BLaER1 treated with 17β-estradiol and CSF1 and Interleukin-3, amounts not matched to agents 10 nM and 100 nM (cell line): ENCODE results near the gene TM6SF1.
"Not testable (repeated sequence)": the region's sequence is repeated elsewhere in the genome, so short reads cannot be mapped to it uniquely, and the experiment has no call there.

ENCODE experiments used
- H3K27ac ChIP-seq, 11 experiments: shearing (Covaris generic); formaldehyde crosslinking; 2 replicates each; pipeline ENCODE4 v1.8.1; 2022
- H3K27me3 ChIP-seq, 11 experiments: shearing (Covaris generic); formaldehyde crosslinking; 2 replicates each; pipeline ENCODE4 v1.8.1; 2022
- H3K36me3 ChIP-seq, 11 experiments: shearing (Covaris generic); formaldehyde crosslinking; 2 replicates each; pipeline ENCODE4 v1.8.1; 2022
- H3K4me1 ChIP-seq, 10 experiments: shearing (Covaris generic); formaldehyde crosslinking; 2 replicates each; pipeline ENCODE4 v1.8.1; 2022
- H3K4me2 ChIP-seq, 11 experiments: shearing (Covaris generic); formaldehyde crosslinking; 2 replicates each; pipeline ENCODE4 v1.8.1; 2022
- H3K4me3 ChIP-seq, 10 experiments: shearing (Covaris generic); formaldehyde crosslinking; 2 replicates each; pipeline ENCODE4 v1.8.1; 2022
- H3K9ac ChIP-seq, 11 experiments: shearing (Covaris generic); formaldehyde crosslinking; 2 replicates each; pipeline ENCODE4 v1.8.1; 2022
- H3K9me3 ChIP-seq, 11 experiments: shearing (Covaris generic); formaldehyde crosslinking; replicated peaks in 1 of 11; 2 replicates each; pipeline ENCODE4 v1.8.1; 2022
- H4K20me1 ChIP-seq, 11 experiments: shearing (Covaris generic); formaldehyde crosslinking; 2 replicates each; pipeline ENCODE4 v1.8.1; 2022
- Cebpa-rat ChIP-seq, 11 experiments: shearing (Covaris generic); IDR thresholded peaks; 2 replicates each; pipeline ENCODE4 v1.8.1; 2022

TM6SF1 gene

DNA sequence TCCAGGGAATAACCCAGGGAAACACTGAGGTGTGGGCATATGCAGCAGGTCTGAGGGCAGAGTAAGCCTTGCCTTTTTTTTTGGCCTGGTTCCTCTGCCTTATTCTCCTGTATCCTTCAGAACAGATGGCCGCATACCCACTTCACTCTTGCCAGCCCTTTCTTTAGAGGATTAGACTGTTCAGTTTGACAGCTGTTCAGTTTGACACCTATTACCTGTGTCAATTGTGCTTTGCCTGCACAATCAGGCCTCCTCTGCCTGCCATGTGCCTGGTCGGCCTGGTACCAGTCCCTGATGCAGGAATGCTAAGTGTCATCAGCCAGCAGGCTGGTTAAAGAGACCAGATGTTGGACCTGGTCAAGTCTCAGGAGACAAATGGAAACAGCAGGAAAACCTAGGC lies 22.3 kb downstream of the TM6SF1 start:
- no peak for TF ChIP-seq Cebpa-rat (IDR thresholded peaks at IDR 0.05)
- H3K36me3 ChIP-seq = peaks cover 52 to 100% (median 81%) of the 10 kb centered on the region in 11 experiments
- no peak overlapping the region for H3K9ac ChIP-seq
- H3K27ac ChIP-seq = no peak overlapping the region
- H3K27me3 ChIP-seq = no peaks in the 10 kb centered on the region
- no peak overlapping the region for H3K4me2 ChIP-seq
- H3K9me3 ChIP-seq = no peaks in the 10 kb centered on the region
- H3K4me3 ChIP-seq = no peak overlapping the region
- H3K4me1 ChIP-seq = no peaks in the 10 kb centered on the region
- H4K20me1 ChIP-seq = no peaks in the 10 kb centered on the region

DNA sequence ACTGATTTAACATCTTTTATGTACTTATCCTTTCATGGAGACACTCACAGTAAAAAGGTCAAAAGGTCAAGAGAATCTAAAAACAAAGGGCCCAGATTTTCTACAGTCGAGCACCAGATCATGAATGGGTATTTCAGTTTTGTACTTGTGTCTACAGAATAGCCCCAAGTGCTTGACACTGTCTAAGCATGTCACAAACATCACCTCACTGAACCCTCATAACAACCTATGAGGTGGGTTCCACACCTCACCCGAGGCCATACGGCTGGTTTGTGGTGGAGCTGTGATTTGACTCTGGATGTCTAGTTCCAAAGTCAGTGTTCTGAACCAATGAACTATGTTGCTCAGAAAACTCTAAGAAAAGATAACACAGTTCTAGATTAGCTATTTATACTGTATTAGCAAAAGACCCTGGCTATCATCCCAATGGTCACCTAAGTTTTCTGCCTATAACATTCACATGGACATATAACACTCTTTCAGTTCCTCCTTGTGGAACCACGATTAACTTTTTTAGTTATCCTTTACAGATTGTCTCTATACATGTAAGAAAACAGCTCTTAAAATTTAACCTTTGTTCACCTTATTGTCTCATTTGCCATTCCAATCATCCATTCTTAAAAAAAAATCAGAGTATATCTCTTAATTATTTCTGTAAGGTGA lies 25.5 kb downstream of the TM6SF1 start:
- Histone ChIP-seq H3K4me1 (no peaks in the 10 kb centered on the region), H3K4me3 (no peak overlapping the region), H3K9me3 (no peaks in the 10 kb centered on the region), H3K4me2 (no peak overlapping the region), H3K27ac (no peak overlapping the region), H4K20me1 (no peaks in the 10 kb centered on the region), H3K27me3 (no peaks in the 10 kb centered on the region), H3K36me3 (peaks cover 74 to 99% (median 86%) of the 10 kb centered on the region in 11 experiments), H3K9ac (no peak overlapping the region)
- TF ChIP-seq Cebpa-rat (IDR thresholded peaks at IDR 0.05) = no peak

DNA sequence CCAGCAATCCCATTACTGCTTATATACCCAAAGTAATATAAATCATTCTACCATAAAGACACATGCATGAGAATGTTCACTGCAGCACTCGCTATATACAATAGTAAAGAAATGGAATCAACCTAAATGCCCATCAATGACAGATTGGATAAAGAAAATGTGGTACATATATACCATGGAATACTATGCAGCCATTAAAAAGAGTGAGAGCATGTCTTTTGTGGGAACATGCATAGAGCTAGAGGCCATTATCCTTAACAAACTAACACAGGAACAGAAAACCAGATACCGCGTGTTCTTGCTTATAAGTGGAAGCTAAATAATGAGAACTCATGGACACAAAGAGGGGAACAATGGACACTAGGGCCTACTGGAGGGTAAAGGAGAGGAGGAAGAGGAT lies 34.7 kb downstream of the TM6SF1 start:
- H3K4me1 ChIP-seq, H3K4me2 ChIP-seq, H3K27me3 ChIP-seq, H4K20me1 ChIP-seq, H3K27ac ChIP-seq, H3K9ac ChIP-seq, H3K4me3 ChIP-seq: not testable (repeated sequence)
- Histone ChIP-seq H3K36me3 (peaks cover 47 to 100% (median 89%) of the 10 kb centered on the region in 11 experiments), H3K9me3 (peaks cover 0 to 15% (median 4%) of the 10 kb centered on the region in 11 experiments; a peak in 9 of 22 replicates)

DNA sequence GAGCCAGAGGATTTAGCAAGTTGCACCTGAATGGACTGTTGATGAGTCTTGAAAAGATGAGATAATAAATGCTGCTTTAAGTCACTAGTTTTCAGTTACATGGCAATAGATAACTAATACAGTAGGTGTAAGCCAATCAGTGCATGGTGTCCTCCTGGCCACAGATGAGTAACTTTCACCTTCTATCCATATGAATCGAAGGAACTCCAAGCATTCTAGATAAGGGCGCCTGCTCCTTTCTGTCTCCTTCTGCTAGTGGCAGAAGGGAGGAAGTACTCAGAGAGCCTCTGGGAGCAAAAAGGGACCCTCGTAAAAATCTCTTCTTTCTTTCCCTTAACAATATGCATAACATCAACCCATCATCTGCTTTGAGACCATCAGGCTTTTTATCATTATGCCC lies 37.3 kb downstream of the TM6SF1 start:
- Histone ChIP-seq H3K36me3 (peaks cover 72 to 100% (median 94%) of the 10 kb centered on the region in 11 experiments), H4K20me1 (0 out of 22 replicates have a peak, but pooled peaks cover 0 to 3% (median 0%) of the 10 kb centered on the region in 11 experiments)

DNA sequence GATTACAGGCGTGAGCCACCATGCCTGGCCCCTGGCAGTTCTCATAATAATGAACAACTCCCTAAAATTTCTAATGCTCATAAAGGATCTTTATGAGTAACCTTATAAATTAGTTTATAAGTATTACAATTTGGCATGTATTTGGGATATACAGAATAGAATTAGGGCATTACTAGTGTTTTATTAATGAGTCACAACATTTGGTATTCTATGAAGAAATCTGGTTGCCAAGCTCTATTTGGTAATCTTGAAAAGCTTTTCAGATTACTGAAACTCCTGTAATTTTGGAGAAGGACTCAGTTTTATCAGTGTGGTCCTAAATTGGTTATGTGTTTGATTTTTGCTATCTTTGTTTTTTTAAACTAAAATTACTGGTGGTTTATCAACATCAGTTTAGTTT lies 45.8 kb downstream of the TM6SF1 start:
- Histone ChIP-seq H3K9me3 (no peaks in the 10 kb centered on the region), H3K4me1 (no peaks in the 10 kb centered on the region), H3K4me2 (no peak overlapping the region), H3K36me3 (peaks cover 71 to 100% (median 98%) of the 10 kb centered on the region in 11 experiments), H3K27ac (no peak overlapping the region), H3K4me3 (no peak overlapping the region), H3K27me3 (no peaks in the 10 kb centered on the region), H4K20me1 (no peaks in the 10 kb centered on the region), H3K9ac (no peak overlapping the region)
- no peak for TF ChIP-seq Cebpa-rat (IDR thresholded peaks at IDR 0.05)

More for the DNA sequence above, 37.3 kb downstream of the TM6SF1 start:
- no peak overlapping the region for H3K9ac ChIP-seq
- peaks cover 0 to 15% (median 4%) of the 10 kb centered on the region in 11 experiments; a peak in 9 of 22 replicates for H3K9me3 ChIP-seq
- no peak overlapping the region for H3K4me3 ChIP-seq
- H3K4me2 ChIP-seq = no peak overlapping the region
- no peak for TF ChIP-seq Cebpa-rat (IDR thresholded peaks at IDR 0.05)
- H3K4me1 ChIP-seq = no peaks in the 10 kb centered on the region
- H3K27ac ChIP-seq = no peak overlapping the region
- H3K27me3 ChIP-seq = no peaks in the 10 kb centered on the region

DNA sequence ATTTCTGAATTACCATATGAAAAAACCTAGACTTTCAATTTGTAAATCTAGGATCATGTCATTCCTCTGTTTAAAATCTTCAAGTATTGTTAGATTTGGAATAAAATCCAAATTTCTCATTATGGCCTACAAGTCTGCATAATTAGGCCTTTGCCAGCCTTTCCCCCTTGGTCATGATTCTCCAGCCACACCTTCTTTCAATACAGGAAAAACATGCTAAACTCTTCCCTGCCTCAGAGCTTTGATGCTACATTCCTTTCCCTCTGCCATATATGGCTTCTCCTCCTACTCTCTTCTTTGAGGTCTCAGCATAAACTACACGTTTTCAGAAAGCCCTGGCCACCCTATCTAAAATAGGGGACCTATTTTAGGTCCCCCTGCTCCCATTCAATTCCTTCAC lies 48.5 kb downstream of the TM6SF1 start:
- H3K4me1 ChIP-seq = no peaks in the 10 kb centered on the region
- no peaks in the 10 kb centered on the region for H3K27me3 ChIP-seq
- H4K20me1 ChIP-seq = no peaks in the 10 kb centered on the region
- no peak overlapping the region for H3K4me2 ChIP-seq
- H3K9me3 ChIP-seq = no peaks in the 10 kb centered on the region
- no peak overlapping the region for H3K9ac ChIP-seq
- peaks cover 69 to 100% (median 98%) of the 10 kb centered on the region in 11 experiments for H3K36me3 ChIP-seq
- H3K4me3 ChIP-seq = no peak overlapping the region
- no peak for TF ChIP-seq Cebpa-rat (IDR thresholded peaks at IDR 0.05)
- no peak overlapping the region for H3K27ac ChIP-seq

DNA sequence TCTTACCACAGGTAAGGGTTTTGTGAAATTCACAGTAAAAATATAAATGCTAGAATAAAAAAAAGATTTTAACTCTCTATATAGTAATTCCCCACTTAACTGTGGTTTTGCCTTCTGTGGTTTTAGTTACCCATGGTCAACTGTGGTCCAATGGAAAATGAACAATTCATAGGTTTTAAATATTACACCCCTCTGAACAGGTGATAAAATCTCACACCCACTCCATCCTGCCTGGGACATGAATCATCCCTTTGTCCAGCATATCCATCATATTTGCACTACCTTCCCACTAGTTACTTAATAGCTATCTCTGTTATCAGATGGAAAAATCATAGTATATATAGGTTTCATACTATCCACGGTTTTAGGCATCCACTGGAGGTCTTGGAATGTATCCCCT lies 50.9 kb downstream of the TM6SF1 start:
- Histone ChIP-seq H3K36me3 (peaks cover 72 to 100% (median 96%) of the 10 kb centered on the region in 11 experiments), H3K9ac (no peak overlapping the region), H4K20me1 (peaks cover 0 to 9% (median 0%) of the 10 kb centered on the region in 11 experiments; a peak in 4 of 22 replicates), H3K9me3 (no peaks in the 10 kb centered on the region), H3K4me3 (no peak overlapping the region), H3K27me3 (no peaks in the 10 kb centered on the region), H3K4me1 (peaks cover 0 to 7% (median 0%) of the 10 kb centered on the region in 10 experiments; a peak in 4 of 20 replicates), H3K4me2 (no peak overlapping the region), H3K27ac (no peak overlapping the region)
- no peak for TF ChIP-seq Cebpa-rat (IDR thresholded peaks at IDR 0.05)

DNA sequence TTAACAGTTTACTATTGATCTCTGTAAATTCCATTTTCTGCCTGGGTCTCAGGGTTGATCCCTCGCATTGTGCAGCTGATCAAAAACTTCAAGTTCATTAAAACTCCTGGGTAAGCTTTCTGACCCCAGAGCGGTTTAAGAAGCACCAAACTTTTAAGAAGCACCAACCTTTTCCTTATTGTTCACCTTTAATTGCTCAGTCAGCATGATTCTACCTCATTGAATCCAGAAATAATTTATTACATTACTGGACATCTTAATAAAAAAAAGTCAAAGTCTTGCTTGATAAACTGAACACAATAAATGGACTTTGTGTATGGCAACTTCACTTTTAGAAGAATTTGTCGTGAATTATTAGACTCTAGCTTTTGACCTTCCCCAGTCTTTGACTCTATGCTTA lies 53.3 kb downstream of the TM6SF1 start:
- H3K4me2 ChIP-seq = no peak overlapping the region
- H3K9ac ChIP-seq = no peak overlapping the region
- H4K20me1 ChIP-seq = peaks cover 0 to 25% (median 0%) of the 10 kb centered on the region in 11 experiments; a peak in 5 of 22 replicates
- H3K9me3 ChIP-seq = peaks cover 0 to 10% (median 7%) of the 10 kb centered on the region in 11 experiments; a peak in 16 of 22 replicates
- no peak overlapping the region for H3K27ac ChIP-seq
- no peaks in the 10 kb centered on the region for H3K27me3 ChIP-seq
- no peak overlapping the region for H3K4me3 ChIP-seq
- no peak for TF ChIP-seq Cebpa-rat (IDR thresholded peaks at IDR 0.05)
- peaks cover 60 to 98% (median 89%) of the 10 kb centered on the region in 11 experiments for H3K36me3 ChIP-seq
- peaks cover 0 to 9% (median 0%) of the 10 kb centered on the region in 10 experiments; a peak in 4 of 20 replicates for H3K4me1 ChIP-seq

DNA sequence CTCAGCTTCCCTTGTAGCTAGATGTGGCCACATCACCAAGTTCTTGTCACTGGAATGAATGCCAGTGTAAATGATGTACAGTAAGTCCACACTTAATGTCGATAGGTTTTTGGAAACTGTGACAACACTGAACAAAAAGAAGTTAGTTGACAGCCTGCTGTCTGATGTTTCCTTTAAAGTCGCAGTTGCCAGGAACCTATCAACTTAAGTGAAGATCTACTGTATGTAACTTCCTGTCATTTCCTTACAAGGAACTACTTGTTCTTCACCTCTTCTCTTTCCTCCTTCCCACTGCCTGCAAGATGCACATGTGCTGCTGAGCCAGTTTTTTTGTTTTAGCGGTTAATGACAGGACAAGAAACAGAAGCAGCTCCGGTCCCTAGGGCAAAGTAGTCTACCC lies 55.6 kb downstream of the TM6SF1 start:
- Histone ChIP-seq H3K27ac (no peak overlapping the region), H3K36me3 (peaks cover 47 to 96% (median 82%) of the 10 kb centered on the region in 11 experiments), H3K4me3 (no peak overlapping the region), H3K4me2 (no peak overlapping the region), H3K4me1 (peaks cover 0 to 9% (median 0%) of the 10 kb centered on the region in 10 experiments; a peak in 4 of 20 replicates), H3K9me3 (peaks cover 22 to 33% (median 30%) of the 10 kb centered on the region in 11 experiments), H3K9ac (no peak overlapping the region), H3K27me3 (no peaks in the 10 kb centered on the region), H4K20me1 (peaks cover 0 to 25% (median 0%) of the 10 kb centered on the region in 11 experiments; a peak in 5 of 22 replicates)
- TF ChIP-seq Cebpa-rat (IDR thresholded peaks at IDR 0.05) = no peak
